ENCODE measurements around the gene CLMP.

GRCh38 chr11:123184531-123184930 is 10.5 kb downstream of the CLMP start:
- TF ChIP-seq POLR2A (IDR thresholded peaks at IDR 0.05; ENCODE audit: low read depth, low read length) (no peak), TAF1 (IDR thresholded peaks at IDR 0.05; ENCODE audit: borderline replicate concordance, low read depth, low read length) (no peak)
